Hematopoietic multipotent progenitor cell (in vitro differentiated cells): ENCODE data around the gene SH2D2A. TPM values are rescaled to one million over a fixed set of nuclear protein-coding genes. Genes with fewer than 3 reads are reported as not detected.
A peak's percentile ranks its signal among the peaks of the same experiment; 100 is the strongest.

Source experiments
- DNase-seq, 3 donors: peaks; one replicate each; pipeline ENCODE4 v3.0.0-alpha.2; 2011 to 2015; ENCODE audit warnings: low read depth in 2 of 3, low spot score in 2 of 3
- total RNA-seq: library from RNA; depleted of rRNA; stranded (reverse); fragments of >200 nt; gene quantifications from one replicate; pipeline ENCODE4 v1.2.3, GENCODE V29; 2012

Gene SH2D2A
- total RNA-seq, 1 donor, result 4.3 TPM

GRCh38 chr1:156828400-156829124 lies 11.9 kb upstream of the SH2D2A start:
- DNase-seq, result no peak

- DNase-seq, result no peak
These were observed 10.0 kb upstream of the SH2D2A start for GRCh38 chr1:156826630-156827029.

GRCh38 chr1:156823210-156823790 lies 6.7 kb upstream of the SH2D2A start:
- DNase-seq, result no peak

- no peak for DNase-seq
These were observed 6.0 kb upstream of the SH2D2A start for GRCh38 chr1:156822680-156823079.

GRCh38 chr1:156821801-156822200 lies 5.2 kb upstream of the SH2D2A start:
- no peak for DNase-seq

GRCh38 chr1:156815961-156816422 lies 656 bp downstream of the SH2D2A start:
- no peak for DNase-seq

GRCh38 chr1:156815307-156815826 lies 1.3 kb downstream of the SH2D2A start:
- no peak for DNase-seq

GRCh38 chr1:156814571-156815260 lies 1.9 kb downstream of the SH2D2A start:
- DNase-seq, result no peak

- peak in 2 of 3 donors; percentile 47 to 50 for DNase-seq
These were observed 2.7 kb downstream of the SH2D2A start for GRCh38 chr1:156813750-156814570.

GRCh38 chr1:156813298-156813697 lies 3.4 kb downstream of the SH2D2A start:
- DNase-seq, result no peak

- DNase-seq, result no peak
These were observed 4.2 kb downstream of the SH2D2A start for GRCh38 chr1:156812293-156812990.

GRCh38 chr1:156811168-156811567 lies 5.5 kb downstream of the SH2D2A start:
- no peak for DNase-seq

- no peak for DNase-seq
These were observed 6.8 kb downstream of the SH2D2A start for GRCh38 chr1:156809711-156810366.

GRCh38 chr1:156809281-156809680 lies 7.4 kb downstream of the SH2D2A start:
- no peak for DNase-seq

GRCh38 chr1:156808186-156809030 lies 8.2 kb downstream of the SH2D2A start:
- DNase-seq, result no peak

- no peak for DNase-seq
These were observed 9.0 kb downstream of the SH2D2A start for GRCh38 chr1:156807627-156808026.

GRCh38 chr1:156806512-156807440 lies 9.9 kb downstream of the SH2D2A start:
- DNase-seq, result no peak
